ENCODE measurements around the gene SPTAN1. TPM values are rescaled to one million over a fixed set of nuclear protein-coding genes. Genes with fewer than 3 reads are reported as not detected.

Gene SPTAN1
- total and polyA plus RNA-seq, 2 of the 4 experiments (the other 2 are of a cell fraction), result 275 to 327 TPM

DNA sequence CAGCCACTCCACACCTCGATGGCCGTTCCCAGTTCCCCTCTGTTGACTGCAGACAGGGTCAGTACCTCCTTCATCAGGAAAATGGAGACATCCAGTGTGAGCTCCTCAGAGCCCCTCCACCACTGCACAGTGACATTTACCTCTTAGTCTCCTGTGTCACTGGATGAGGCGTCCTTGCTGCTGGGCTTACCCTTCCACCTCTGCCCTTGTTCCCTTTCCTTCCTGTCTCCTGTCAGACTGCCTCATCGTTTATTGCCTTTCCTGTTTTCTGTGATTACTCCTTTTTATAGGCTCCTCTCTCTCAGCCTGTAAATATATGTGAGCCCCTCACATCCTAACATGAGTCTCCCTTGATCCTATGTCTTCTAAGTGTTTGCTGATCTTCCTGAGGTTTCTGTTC is 23.2 kb upstream of the SPTAN1 start:
- peaks cover 5% of the 10 kb centered on the region; the same call in 1 of the 2 replicates for H3K9me1 ChIP-seq (ENCODE audit: insufficient read depth, low read length)
- no peak overlapping the region for H2AK9ac ChIP-seq (replicated peaks; ENCODE audit: low read depth, low read length, poor library complexity)
- no peaks in the 10 kb centered on the region for H3K27me3 ChIP-seq (ENCODE audit: control insufficient read depth, insufficient read depth, low read length)
- no peaks in the 10 kb centered on the region for H3K4me1 ChIP-seq (ENCODE audit: control insufficient read depth, insufficient read depth, low read length)
- no peaks in the 10 kb centered on the region for H3K9me3 ChIP-seq (ENCODE audit: control insufficient read depth, insufficient read depth, low read length)
- H3K4me3 ChIP-seq (ENCODE audit: insufficient read depth, low read depth, low read length), result no peak overlapping the region
- H4K8ac ChIP-seq (ENCODE audit: low read depth in 2 of 2, low read length in 2 of 2), result no peak overlapping the region
- no peak overlapping the region; the same call in 1 of the 2 replicates for H2AK5ac ChIP-seq (ENCODE audit: low read depth, low read length)
- H3K4ac ChIP-seq (ENCODE audit: low read depth, low read length), result no peak overlapping the region
- peaks cover 3 to 5% of the 10 kb centered on the region in 2 experiments; a peak in 1 of 4 replicates for H3K79me1 ChIP-seq (ENCODE audit: low read depth in 1 of 2, low read length in 2 of 2)
- H2BK20ac ChIP-seq (ENCODE audit: low read depth, low read length), result no peak overlapping the region
- H2AFZ ChIP-seq (replicated peaks; ENCODE audit: low read length, poor library complexity), result no peak overlapping the region
- TF ChIP-seq NFE2L2 (IDR thresholded peaks at IDR 0.05; ENCODE audit: low read depth, low read length) (no peak), RCOR1 (IDR thresholded peaks at IDR 0.05; ENCODE audit: insufficient replicate concordance, low read length) (no peak), ELK1 (IDR thresholded peaks at IDR 0.05; ENCODE audit: borderline replicate concordance, low read depth, low read length) (no peak), RAD21 (IDR thresholded peaks at IDR 0.05; ENCODE audit: low read length) (no peak), MAFK (IDR thresholded peaks at IDR 0.05; ENCODE audit: low read depth, low read length) (no peak), FOS (IDR thresholded peaks at IDR 0.05; ENCODE audit: low read depth, low read length) (no peak), BHLHE40 (IDR thresholded peaks at IDR 0.05; ENCODE audit: low read depth, low read length) (no peak), POLR2A (IDR thresholded peaks at IDR 0.05; ENCODE audit: low read depth, low read length) (no peak), MXI1 (IDR thresholded peaks at IDR 0.05; ENCODE audit: borderline replicate concordance, low read depth, low read length) (no peak), SMC3 (IDR thresholded peaks at IDR 0.05; ENCODE audit: low read depth, low read length) (no peak), RFX5 (IDR thresholded peaks at IDR 0.05; ENCODE audit: low read depth, low read length) (no peak), CEBPB (IDR thresholded peaks at IDR 0.05; ENCODE audit: low read depth, low read length) (no peak), MAZ (IDR thresholded peaks at IDR 0.05; ENCODE audit: borderline replicate concordance, low read depth, low read length) (no peak), CHD1 (IDR thresholded peaks at IDR 0.05; ENCODE audit: low read depth, low read length) (no peak)
- TF ChIP-seq, protein P1, sequence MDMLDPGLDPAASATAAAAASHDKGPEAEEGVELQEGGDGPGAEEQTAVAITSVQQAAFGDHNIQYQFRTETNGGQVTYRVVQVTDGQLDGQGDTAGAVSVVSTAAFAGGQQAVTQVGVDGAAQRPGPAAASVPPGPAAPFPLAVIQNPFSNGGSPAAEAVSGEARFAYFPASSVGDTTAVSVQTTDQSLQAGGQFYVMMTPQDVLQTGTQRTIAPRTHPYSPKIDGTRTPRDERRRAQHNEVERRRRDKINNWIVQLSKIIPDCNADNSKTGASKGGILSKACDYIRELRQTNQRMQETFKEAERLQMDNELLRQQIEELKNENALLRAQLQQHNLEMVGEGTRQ (IDR thresholded peaks at IDR 0.05; ENCODE audit: low read depth, low read length), result no peak
- TF ChIP-seq, protein P2, sequence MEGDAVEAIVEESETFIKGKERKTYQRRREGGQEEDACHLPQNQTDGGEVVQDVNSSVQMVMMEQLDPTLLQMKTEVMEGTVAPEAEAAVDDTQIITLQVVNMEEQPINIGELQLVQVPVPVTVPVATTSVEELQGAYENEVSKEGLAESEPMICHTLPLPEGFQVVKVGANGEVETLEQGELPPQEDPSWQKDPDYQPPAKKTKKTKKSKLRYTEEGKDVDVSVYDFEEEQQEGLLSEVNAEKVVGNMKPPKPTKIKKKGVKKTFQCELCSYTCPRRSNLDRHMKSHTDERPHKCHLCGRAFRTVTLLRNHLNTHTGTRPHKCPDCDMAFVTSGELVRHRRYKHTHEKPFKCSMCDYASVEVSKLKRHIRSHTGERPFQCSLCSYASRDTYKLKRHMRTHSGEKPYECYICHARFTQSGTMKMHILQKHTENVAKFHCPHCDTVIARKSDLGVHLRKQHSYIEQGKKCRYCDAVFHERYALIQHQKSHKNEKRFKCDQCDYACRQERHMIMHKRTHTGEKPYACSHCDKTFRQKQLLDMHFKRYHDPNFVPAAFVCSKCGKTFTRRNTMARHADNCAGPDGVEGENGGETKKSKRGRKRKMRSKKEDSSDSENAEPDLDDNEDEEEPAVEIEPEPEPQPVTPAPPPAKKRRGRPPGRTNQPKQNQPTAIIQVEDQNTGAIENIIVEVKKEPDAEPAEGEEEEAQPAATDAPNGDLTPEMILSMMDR (conservative IDR thresholded peaks at IDR 0.05; ENCODE audit: low read depth, low read length), result no peak
- no peak overlapping the region for H3K4me2 ChIP-seq (ENCODE audit: low read depth, low read length)
- ATAC-seq (ENCODE audit: low read depth) (no peak), DNase-seq (no peak)
- in situ Hi-C loops (cut with MboI; ENCODE audit: low sequenced_read_pairs) (no loop called here), intact Hi-C loops (cut with micrococcal nuclease) (no loop called here), dilution Hi-C loops (cut with HindIII; ENCODE audit: low sequenced_read_pairs, unreplicated experiment) (no loop called here)
- no peak overlapping the region; the same call in 1 of the 2 replicates for H2BK120ac ChIP-seq (ENCODE audit: low read depth, low read length)
- no peak overlapping the region; the same call in 1 of the 2 replicates for H3K23ac ChIP-seq (ENCODE audit: low read depth, low read length)
- ChIA-PET CTCF (interaction anchor here (1.0 kb wide), 1 partner anchor 14 kb away, joined by 3 read pairs; no protein-coding TSS in a partner anchor), POLR2A (ENCODE audit: unreplicated experiment) (interaction anchor here (1.0 kb wide), 1 partner anchor 21 kb away, joined by 6 read pairs; no protein-coding TSS in a partner anchor)
- no peak overlapping the region for H3K56ac ChIP-seq (ENCODE audit: extremely low read depth, insufficient read depth, low read length)
- no peak overlapping the region for H3K18ac ChIP-seq (ENCODE audit: low read depth, low read length)
- H2BK5ac ChIP-seq (ENCODE audit: low read depth, low read length, poor library complexity, severe bottlenecking), result no peak overlapping the region
- H3K36me3 ChIP-seq (ENCODE audit: control insufficient read depth, insufficient read depth, low read length), result peaks cover 45% of the 10 kb centered on the region
- no peaks in the 10 kb centered on the region for H4K20me1 ChIP-seq (ENCODE audit: insufficient read depth, low read length)
- H3K27ac ChIP-seq (ENCODE audit: insufficient read depth, low read length), result no peak overlapping the region
- H3K14ac ChIP-seq (replicated peaks; ENCODE audit: low read depth, low read length), result 0 out of 2 replicates have a peak overlapping the region, but pooled peaks have one; percentile 12
- BruUV-seq (replicated peaks), result no TSS peak
- no peak overlapping the region for H3K9ac ChIP-seq (ENCODE audit: low read depth, low read length)
- WGBS, 2 experiments (ENCODE audit: extremely low coverage in 2 of 2, insufficient read length in 1 of 2), result 88% methylated on average over 4 of the region's 4 CpGs; no CpG with 5 or more reads in 1 of the 2 experiments
- H4K91ac ChIP-seq (ENCODE audit: insufficient read depth, low read depth, low read length), result no peak overlapping the region; the same call in 1 of the 2 replicates
- no peak overlapping the region for H4K5ac ChIP-seq (ENCODE audit: low read depth, low read length)
- H2BK15ac ChIP-seq (ENCODE audit: low read depth, low read length), result no peak overlapping the region
